NCI-H146 treated with DMSO at 0.1 percent for 48 hours (cell line): ENCODE results near the gene IFNL4.
"Not testable (repeated sequence)": the region's sequence is repeated elsewhere in the genome, so short reads cannot be mapped to it uniquely, and the experiment has no call there.

Experiments
- DNase-seq: peaks from one replicate; lab custom pipeline; 2025; ENCODE audit not compliant: unreplicated experiment; lab: John Stamatoyannopoulos, UW

Gene IFNL4

GRCh38 chr19:39257227-39257626 lies 8.6 kb upstream of the IFNL4 start:
- no peak for DNase-seq

- DNase-seq: no peak
Measured at GRCh38 chr19:39254531-39255345, 6.1 kb upstream of the IFNL4 start.

- DNase-seq: no peak
Measured at GRCh38 chr19:39253374-39254149, 4.9 kb upstream of the IFNL4 start.

GRCh38 chr19:39252458-39252857 lies 3.8 kb upstream of the IFNL4 start:
- DNase-seq: no peak

GRCh38 chr19:39251846-39252245 lies 3.2 kb upstream of the IFNL4 start:
- no peak for DNase-seq

- no peak for DNase-seq
Measured at GRCh38 chr19:39251081-39251480, 2.4 kb upstream of the IFNL4 start.

- no peak for DNase-seq
Measured at GRCh38 chr19:39247701-39248664, 673 bp downstream of the IFNL4 start.

- no peak for DNase-seq
Measured at GRCh38 chr19:39246951-39247669, 1.5 kb downstream of the IFNL4 start.

- DNase-seq: not testable (repeated sequence)
Measured at GRCh38 chr19:39245166-39245565, 3.5 kb downstream of the IFNL4 start.

GRCh38 chr19:39244410-39245100 lies 4.1 kb downstream of the IFNL4 start, which contains the start of gene IFNL3:
IFNL3 (minus strand) TSS chr19:39245006; CDS start chr19:39244967, 39 bp downstream.
- DNase-seq: not testable (repeated sequence)

GRCh38 chr19:39243741-39244140 lies 4.9 kb downstream of the IFNL4 start:
- DNase-seq: not testable (repeated sequence)

- no peak for DNase-seq
Measured at GRCh38 chr19:39240421-39240820, 8.2 kb downstream of the IFNL4 start.

GRCh38 chr19:39238944-39239343 lies 9.7 kb downstream of the IFNL4 start:
- no peak for DNase-seq

- no peak for DNase-seq
Measured at GRCh38 chr19:39238209-39238608, 10.4 kb downstream of the IFNL4 start.

- no peak for DNase-seq
Measured at GRCh38 chr19:39237200-39238184, 11.2 kb downstream of the IFNL4 start.

GRCh38 chr19:39236527-39236926 lies 12.1 kb downstream of the IFNL4 start:
- no peak for DNase-seq

GRCh38 chr19:39232708-39233107 lies 15.9 kb downstream of the IFNL4 start:
- no peak for DNase-seq

GRCh38 chr19:39230096-39230764 lies 18.4 kb downstream of the IFNL4 start:
- no peak for DNase-seq
